GM12878 (cell line): ENCODE results near the gene EFNA3.

Source experiments
- BACH1 ChIP-seq: fragments of 450-650 bp; IDR thresholded peaks from 2 replicates; pipeline ENCODE4 v1.6.1; 2017; ENCODE audit warnings: mild to moderate bottlenecking, borderline replicate concordance
- BMI1 ChIP-seq: fragments of 450-650 bp; IDR thresholded peaks from 2 replicates; pipeline ENCODE4 v1.6.1; 2016; ENCODE audit warnings: mild to moderate bottlenecking, moderate library complexity, borderline replicate concordance
- BRCA1 ChIP-seq: IDR thresholded peaks from 2 replicates; pipeline ENCODE4 v1.6.1; 2011; ENCODE audit warnings: low read depth, low read length, improper control_type of control experiment
- CEBPB ChIP-seq, 2 experiments: fragments of 150-350 bp in 1 of 2; IDR thresholded peaks; 2 replicates each; pipeline ENCODE4 v1.6.1; 2012 to 2014; ENCODE audit warnings: low read depth in 2 of 2, low read length in 2 of 2, borderline replicate concordance in 1 of 2, inconsistent platforms in 1 of 2
- ESRRA ChIP-seq: IDR thresholded peaks from 2 replicates; pipeline ENCODE4 v1.6.1; 2012; ENCODE audit warnings: mild to moderate bottlenecking, low read length, improper control_type of control experiment
- EZH2 ChIP-seq: IDR thresholded peaks from 2 replicates; pipeline ENCODE4 v1.6.1; 2012; ENCODE audit warnings: low read depth, mild to moderate bottlenecking, control low read depth, inconsistent platforms, low read length, borderline replicate concordance; ENCODE audit not compliant: control insufficient read depth
- MXI1 ChIP-seq: fragments of 150-350 bp; IDR thresholded peaks from 2 replicates; pipeline ENCODE4 v1.6.1; 2011; ENCODE audit warnings: low read depth, mild to moderate bottlenecking, inconsistent platforms, low read length, improper control_type of control experiment
- NBN ChIP-seq: fragments of 450-650 bp; IDR thresholded peaks from 2 replicates; pipeline ENCODE4 v1.6.1; 2016
- POLR2A ChIP-seq: IDR thresholded peaks from 2 replicates; pipeline ENCODE4 v1.6.1; 2011; ENCODE audit warnings: low read depth, mild to moderate bottlenecking, low read length
- POLR2AphosphoS5 ChIP-seq: IDR thresholded peaks from 2 replicates; pipeline ENCODE4 v1.6.1; 2011; ENCODE audit warnings: mild to moderate bottlenecking, low read length, inconsistent platforms
- SP1 ChIP-seq: IDR thresholded peaks from one replicate; pipeline ENCODE4 v1.6.1; 2011; ENCODE audit warnings: low read depth, low read length
- TF ChIP-seq, protein P1 (sequence below), 3 experiments: IDR thresholded peaks in 2 of 3; conservative IDR thresholded peaks in 1 of 3; 2 replicates each; pipeline ENCODE4 v1.5.1; 2011; ENCODE audit warnings: low read depth in 3 of 3, low read length in 3 of 3, mild to moderate bottlenecking in 3 of 3, control low read depth in 2 of 3, moderate library complexity in 2 of 3, inconsistent platforms in 1 of 3, mixed read lengths in 1 of 3; ENCODE audit not compliant: control insufficient read depth in 2 of 3, insufficient read depth in 1 of 3; ENCODE audit errors: extremely low read depth in 1 of 3
- TF ChIP-seq, protein P2 (sequence below): IDR thresholded peaks from 2 replicates; pipeline ENCODE4 v1.6.1; 2012; ENCODE audit warnings: mild to moderate bottlenecking, low read depth, low read length

DNA sequence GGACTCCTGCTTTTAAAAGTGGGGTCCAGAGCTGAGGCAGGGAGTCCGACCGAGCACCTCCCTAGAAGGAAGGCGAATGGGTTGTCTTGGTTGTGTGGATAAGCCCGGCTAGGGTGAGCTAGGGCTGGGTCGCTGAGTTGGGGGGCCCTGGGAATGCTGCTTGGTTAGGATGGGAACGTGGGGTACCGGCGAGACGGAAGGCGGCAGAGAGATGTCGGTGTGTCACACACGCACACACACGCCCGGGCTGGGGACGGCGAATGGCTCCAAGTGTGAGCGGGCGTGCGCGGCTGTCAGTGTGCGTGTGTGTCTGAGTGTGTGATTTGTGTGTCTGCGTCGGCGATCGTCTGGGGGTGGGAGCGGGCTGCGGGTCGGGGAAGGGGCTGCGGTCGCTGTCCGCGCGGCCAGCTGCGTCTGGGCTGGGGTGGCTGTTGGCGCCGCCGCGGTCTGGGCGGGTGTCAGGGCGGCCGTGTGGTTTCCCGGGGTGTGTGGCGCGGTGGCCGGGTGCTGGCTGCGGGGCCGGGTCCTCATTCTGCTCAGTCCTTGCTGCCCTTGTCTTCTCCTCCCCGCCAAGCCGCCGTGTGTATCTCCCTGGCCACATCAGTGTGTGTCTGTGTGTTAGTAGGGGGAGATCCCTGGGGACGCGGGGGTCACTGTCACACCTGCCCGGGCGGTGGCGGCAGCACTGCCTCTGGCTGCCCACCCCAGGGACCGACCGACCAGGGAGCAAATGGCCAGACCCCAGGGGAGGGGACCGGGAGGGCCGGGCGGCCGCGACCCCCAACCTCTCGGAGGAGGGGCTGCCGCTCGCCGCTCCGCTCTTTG lies 1.1 kb downstream of the EFNA3 start:
- TF ChIP-seq POLR2A: no peak
- TF ChIP-seq ESRRA: no peak
- TF ChIP-seq POLR2AphosphoS5: no peak
- peak; percentile 60; the same call in 1 of the 2 replicates for TF ChIP-seq EZH2
- TF ChIP-seq, protein P1, sequence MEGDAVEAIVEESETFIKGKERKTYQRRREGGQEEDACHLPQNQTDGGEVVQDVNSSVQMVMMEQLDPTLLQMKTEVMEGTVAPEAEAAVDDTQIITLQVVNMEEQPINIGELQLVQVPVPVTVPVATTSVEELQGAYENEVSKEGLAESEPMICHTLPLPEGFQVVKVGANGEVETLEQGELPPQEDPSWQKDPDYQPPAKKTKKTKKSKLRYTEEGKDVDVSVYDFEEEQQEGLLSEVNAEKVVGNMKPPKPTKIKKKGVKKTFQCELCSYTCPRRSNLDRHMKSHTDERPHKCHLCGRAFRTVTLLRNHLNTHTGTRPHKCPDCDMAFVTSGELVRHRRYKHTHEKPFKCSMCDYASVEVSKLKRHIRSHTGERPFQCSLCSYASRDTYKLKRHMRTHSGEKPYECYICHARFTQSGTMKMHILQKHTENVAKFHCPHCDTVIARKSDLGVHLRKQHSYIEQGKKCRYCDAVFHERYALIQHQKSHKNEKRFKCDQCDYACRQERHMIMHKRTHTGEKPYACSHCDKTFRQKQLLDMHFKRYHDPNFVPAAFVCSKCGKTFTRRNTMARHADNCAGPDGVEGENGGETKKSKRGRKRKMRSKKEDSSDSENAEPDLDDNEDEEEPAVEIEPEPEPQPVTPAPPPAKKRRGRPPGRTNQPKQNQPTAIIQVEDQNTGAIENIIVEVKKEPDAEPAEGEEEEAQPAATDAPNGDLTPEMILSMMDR (IDR thresholded peaks at IDR 0.05 in 2 of 3, conservative IDR thresholded peaks at IDR 0.05 in 1 of 3; ENCODE audit: control insufficient read depth in 2 of 3, extremely low read depth in 1 of 3, insufficient read depth in 1 of 3, low read depth in 3 of 3, low read length in 3 of 3): no peak
- no peak for TF ChIP-seq BRCA1
- TF ChIP-seq, protein P2, sequence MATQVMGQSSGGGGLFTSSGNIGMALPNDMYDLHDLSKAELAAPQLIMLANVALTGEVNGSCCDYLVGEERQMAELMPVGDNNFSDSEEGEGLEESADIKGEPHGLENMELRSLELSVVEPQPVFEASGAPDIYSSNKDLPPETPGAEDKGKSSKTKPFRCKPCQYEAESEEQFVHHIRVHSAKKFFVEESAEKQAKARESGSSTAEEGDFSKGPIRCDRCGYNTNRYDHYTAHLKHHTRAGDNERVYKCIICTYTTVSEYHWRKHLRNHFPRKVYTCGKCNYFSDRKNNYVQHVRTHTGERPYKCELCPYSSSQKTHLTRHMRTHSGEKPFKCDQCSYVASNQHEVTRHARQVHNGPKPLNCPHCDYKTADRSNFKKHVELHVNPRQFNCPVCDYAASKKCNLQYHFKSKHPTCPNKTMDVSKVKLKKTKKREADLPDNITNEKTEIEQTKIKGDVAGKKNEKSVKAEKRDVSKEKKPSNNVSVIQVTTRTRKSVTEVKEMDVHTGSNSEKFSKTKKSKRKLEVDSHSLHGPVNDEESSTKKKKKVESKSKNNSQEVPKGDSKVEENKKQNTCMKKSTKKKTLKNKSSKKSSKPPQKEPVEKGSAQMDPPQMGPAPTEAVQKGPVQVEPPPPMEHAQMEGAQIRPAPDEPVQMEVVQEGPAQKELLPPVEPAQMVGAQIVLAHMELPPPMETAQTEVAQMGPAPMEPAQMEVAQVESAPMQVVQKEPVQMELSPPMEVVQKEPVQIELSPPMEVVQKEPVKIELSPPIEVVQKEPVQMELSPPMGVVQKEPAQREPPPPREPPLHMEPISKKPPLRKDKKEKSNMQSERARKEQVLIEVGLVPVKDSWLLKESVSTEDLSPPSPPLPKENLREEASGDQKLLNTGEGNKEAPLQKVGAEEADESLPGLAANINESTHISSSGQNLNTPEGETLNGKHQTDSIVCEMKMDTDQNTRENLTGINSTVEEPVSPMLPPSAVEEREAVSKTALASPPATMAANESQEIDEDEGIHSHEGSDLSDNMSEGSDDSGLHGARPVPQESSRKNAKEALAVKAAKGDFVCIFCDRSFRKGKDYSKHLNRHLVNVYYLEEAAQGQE: no peak
- no peak for TF ChIP-seq CEBPB (IDR thresholded peaks at IDR 0.05; ENCODE audit: borderline replicate concordance in 1 of 2, low read depth in 2 of 2, low read length in 2 of 2)
- no peak for TF ChIP-seq BACH1
- no peak for TF ChIP-seq MXI1
- no peak for TF ChIP-seq NBN
- no peak for TF ChIP-seq BMI1
- TF ChIP-seq SP1: no peak
